GM21423 (cell line): Measurements from ENCODE around the gene ZNF597.

Experiments used
- ATAC-seq: cut with Tn5 transposase; IDR thresholded peaks from one replicate; pipeline ENCODE4 v1.9.1; 2021; ENCODE audit warnings: mild to moderate bottlenecking, moderate library complexity; ENCODE audit not compliant: unreplicated experiment

The ZNF597 gene

GRCh38 chr16:3457434-3458252, 14.3 kb upstream of the ZNF597 start:
- ATAC-seq, result peak; percentile 64

- no peak for ATAC-seq
Observed at GRCh38 chr16:3454631-3455147, 11.4 kb upstream of the ZNF597 start.

GRCh38 chr16:3454093-3454492, 10.8 kb upstream of the ZNF597 start:
- ATAC-seq, result no peak

- ATAC-seq, result no peak
Observed at GRCh38 chr16:3444032-3444388, 706 bp upstream of the ZNF597 start.

GRCh38 chr16:3439637-3440036, 3.7 kb downstream of the ZNF597 start:
- ATAC-seq, result no peak

- ATAC-seq, result no peak
Observed at GRCh38 chr16:3434373-3434772, 8.9 kb downstream of the ZNF597 start.

- no peak for ATAC-seq
Observed at GRCh38 chr16:3431779-3432219, 11.5 kb downstream of the ZNF597 start.

GRCh38 chr16:3413730-3414379, 29.4 kb downstream of the ZNF597 start:
- ATAC-seq, result no peak

- ATAC-seq, result no peak
Observed at GRCh38 chr16:3408561-3409197, 34.6 kb downstream of the ZNF597 start.

- no peak for ATAC-seq
Observed at GRCh38 chr16:3401719-3402397, 41.4 kb downstream of the ZNF597 start.

- peak; percentile 97 for ATAC-seq
Observed at GRCh38 chr16:3400779-3401688, 42.3 kb downstream of the ZNF597 start, which contains the start of the genes ZNF174 and ZSCAN32. ZNF174 (plus strand) TSS chr16:3401215; CDS start chr16:3402005, 790 bp downstream. ZSCAN32 (minus strand) TSS chr16:3401004; CDS start chr16:3397557, 3,447 bp downstream.

GRCh38 chr16:3400446-3400778, 42.9 kb downstream of the ZNF597 start:
- no peak for ATAC-seq

- ATAC-seq, result no peak
Observed at GRCh38 chr16:3389663-3390338, 53.5 kb downstream of the ZNF597 start.

- no peak for ATAC-seq
Observed at GRCh38 chr16:3388325-3388724, 55.0 kb downstream of the ZNF597 start.

- ATAC-seq, result no peak
Observed at GRCh38 chr16:3383045-3383448, 60.3 kb downstream of the ZNF597 start.
